Activated naive CD4-positive, alpha-beta T cell treated with anti-CD3 and anti-CD28 coated beads for 36 hours (primary cell): ENCODE measurements around the gene PRKCB. TPM values are rescaled to one million over a fixed set of nuclear protein-coding genes. Genes with fewer than 3 reads are reported as not detected.
A peak's percentile ranks its signal among the peaks of the same experiment; 100 is the strongest.

ENCODE experiments used
- CTCF ChIA-PET: fragments of 350-600 bp; sonication (Branson Sonifier 250); formaldehyde crosslinking; loops from one replicate; lab custom pipeline; 2021; ENCODE audit warnings: antibody characterized with exemption; lab: Charles Lee
- DNase-seq: peaks from one replicate; pipeline ENCODE4 v3.0.0-alpha.2; 2020
- H3K27ac Mint-ChIP-seq: one replicate; pipeline ENCODE4 v1.8.0; 2021; ENCODE audit warnings: mild to moderate bottlenecking, mixed read lengths
- H3K27me3 Mint-ChIP-seq: one replicate; pipeline ENCODE4 v1.8.0; 2021; ENCODE audit warnings: low read depth, mixed read lengths
- H3K36me3 Mint-ChIP-seq: one replicate; pipeline ENCODE4 v1.8.0; 2021; ENCODE audit warnings: low read depth, mixed read lengths
- H3K4me1 Mint-ChIP-seq: one replicate; pipeline ENCODE4 v1.8.0; 2021; ENCODE audit warnings: low read depth, mixed read lengths
- H3K4me3 Mint-ChIP-seq: one replicate; pipeline ENCODE4 v1.8.0; 2021; ENCODE audit warnings: mild to moderate bottlenecking, moderate library complexity, mixed read lengths
- H3K9me3 Mint-ChIP-seq: one replicate; pipeline ENCODE4 v1.8.0; 2021; ENCODE audit warnings: mixed read lengths
- intact Hi-C: fragments of 100-400 bp; cut with micrococcal nuclease; formaldehyde crosslinking; loops from one replicate; pipeline ENCODE4 v1.15.1; 2023
- total RNA-seq, 2 experiments: library from RNA; stranded (reverse); gene quantifications; one replicate each; pipeline ENCODE4 v1.2.3, GENCODE V29; 2021

Gene PRKCB
- 10 to 100 TPM; 37.1 to 38.9 TPM for total RNA-seq

DNA sequence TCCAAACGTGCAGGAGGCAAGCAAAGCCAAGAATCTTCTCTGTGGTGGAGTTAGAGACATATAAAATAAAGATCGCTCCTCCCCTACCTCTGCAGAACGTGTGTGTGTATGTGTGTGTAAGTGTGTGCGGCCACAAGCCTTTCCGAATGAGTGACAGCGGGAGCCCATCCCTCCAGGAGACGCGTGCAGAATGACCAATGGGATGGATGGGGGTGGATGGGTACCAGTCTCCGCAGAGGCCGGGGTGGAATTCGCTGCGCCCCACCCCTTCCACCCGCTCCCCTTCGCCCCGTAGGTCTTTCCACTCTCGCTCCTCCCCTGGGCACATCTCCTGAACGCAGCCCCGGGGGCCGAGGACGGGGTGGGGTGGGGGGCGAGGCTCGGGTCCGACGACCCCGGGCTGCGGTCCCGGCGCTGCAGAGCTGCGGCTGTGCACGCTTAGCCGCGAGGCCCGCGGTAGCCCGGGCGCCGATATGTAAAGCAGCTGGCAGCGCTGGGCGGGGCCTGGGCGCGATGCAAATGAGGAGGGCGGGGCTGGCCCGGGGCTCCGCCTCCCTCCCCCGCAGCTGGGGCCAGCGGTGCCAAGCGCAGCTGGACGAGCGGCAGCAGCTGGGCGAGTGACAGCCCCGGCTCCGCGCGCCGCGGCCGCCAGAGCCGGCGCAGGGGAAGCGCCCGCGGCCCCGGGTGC lies at the start of gene PRKCB:
PRKCB (plus strand) TSS at position 594 of the 688 bp plus-strand sequence.
- Mint-ChIP-seq H3K4me1 (peaks cover 57% of the 10 kb centered on the region), H3K27me3 (no peaks in the 10 kb centered on the region), H3K9me3 (peaks cover 5% of the 10 kb centered on the region), H3K4me3 (peak within 1 kb of the TSS; percentile 91), H3K36me3 (peaks cover 7% of the 10 kb centered on the region), H3K27ac (peak within 1 kb of the TSS; percentile 40)
- CTCF ChIA-PET, result interaction anchor here (1.0 kb wide), 1 partner anchor 32 kb away, joined by 3 read pairs; no protein-coding TSS in a partner anchor
- peak; percentile 91 for DNase-seq
- intact Hi-C loops, result loop anchor here (1.0 to 10.0 kb wide), 3 partner anchors 8 to 709 kb away; no protein-coding TSS in a partner anchor

DNA sequence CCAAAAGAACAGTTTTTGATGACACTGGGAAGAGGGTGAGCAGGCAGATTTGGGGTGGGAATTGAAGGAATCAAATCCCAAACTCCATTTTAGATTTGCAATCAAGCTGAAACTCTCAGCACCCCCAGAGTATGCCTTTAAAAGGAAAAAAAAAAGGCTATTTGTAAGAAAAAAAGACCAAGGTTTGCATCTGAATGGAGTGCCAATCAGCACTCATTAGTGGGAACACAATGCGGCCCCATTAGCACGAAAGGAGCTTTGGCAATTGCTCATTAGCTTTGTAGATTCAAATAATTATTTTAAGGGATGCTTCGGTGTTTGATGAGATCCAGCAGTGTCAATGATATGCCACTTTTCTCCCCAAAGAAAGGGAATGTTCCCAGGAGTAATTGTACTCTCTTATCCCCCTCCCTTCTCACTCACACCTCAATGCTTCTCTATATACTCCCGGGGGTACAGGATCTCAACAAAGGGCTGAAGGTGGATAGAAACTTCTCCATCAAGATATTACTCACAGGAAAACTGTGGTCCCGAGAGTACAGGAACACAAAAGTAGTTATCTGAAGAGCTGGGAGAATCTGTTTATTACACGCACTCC lies 48.7 kb upstream of the PRKCB start:
- Mint-ChIP-seq H3K27ac (no peak overlapping the region), H3K36me3 (no peaks in the 10 kb centered on the region), H3K4me3 (no peak overlapping the region), H3K27me3 (peaks cover 18% of the 10 kb centered on the region), H3K4me1 (no peaks in the 10 kb centered on the region), H3K9me3 (no peaks in the 10 kb centered on the region)
- CTCF ChIA-PET, result interaction anchor here (0.6 to 1.2 kb wide), 3 partner anchors 16 to 1742 kb away, joined by 3 to 5 read pairs (median 3); no protein-coding TSS in a partner anchor
- intact Hi-C loops, result no loop called here
- DNase-seq, result no peak

DNA sequence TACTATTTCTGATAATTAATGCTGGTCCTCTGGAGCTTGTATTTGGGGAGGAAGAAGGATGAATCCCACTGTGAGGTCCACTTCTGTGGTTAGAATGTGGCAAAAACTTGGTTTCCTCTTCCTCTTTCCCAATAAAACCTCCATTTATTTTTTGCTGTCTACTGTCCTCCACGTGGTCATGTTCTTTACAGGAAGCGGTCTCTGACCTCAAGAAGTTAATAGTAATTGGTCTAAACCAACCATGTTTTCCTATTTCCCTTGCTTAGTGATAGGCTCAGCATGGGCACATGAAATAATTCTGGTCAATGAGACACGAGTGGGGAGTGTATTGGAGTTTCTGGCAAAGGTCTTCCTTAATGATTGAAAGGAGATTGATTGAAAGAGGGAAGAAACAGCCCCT lies 47.1 kb upstream of the PRKCB start:
- Mint-ChIP-seq H3K9me3 (no peaks in the 10 kb centered on the region), H3K27me3 (peaks cover 9% of the 10 kb centered on the region), H3K4me3 (no peak overlapping the region), H3K27ac (no peak overlapping the region), H3K4me1 (no peaks in the 10 kb centered on the region), H3K36me3 (no peaks in the 10 kb centered on the region)
- DNase-seq, result no peak
- CTCF ChIA-PET, result interaction anchor here (0.8 kb wide), 1 partner anchor 12 kb away, joined by 3 read pairs; no protein-coding TSS in a partner anchor
- intact Hi-C loops, result no loop called here

DNA sequence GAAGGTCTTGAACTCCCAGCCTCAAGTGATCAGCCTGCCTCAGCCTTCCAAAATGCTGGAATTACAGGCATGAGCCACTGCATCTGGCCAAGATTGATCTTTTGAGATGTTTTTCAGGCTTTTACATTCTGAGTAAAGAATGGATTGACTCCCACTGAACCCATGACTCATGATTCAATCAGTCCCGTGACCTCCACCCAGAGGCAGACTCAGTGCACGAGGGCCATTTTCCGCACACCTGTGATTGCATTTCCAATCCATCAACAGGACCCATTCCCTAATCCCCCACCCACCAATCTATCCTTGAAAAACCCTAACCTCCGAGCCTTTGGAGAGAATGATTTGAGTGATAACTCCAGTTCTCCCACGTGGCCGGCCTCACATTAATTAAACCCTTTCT lies 40.4 kb upstream of the PRKCB start:
- no peaks in the 10 kb centered on the region for H3K4me1 Mint-ChIP-seq
- CTCF ChIA-PET, result no interaction called here
- no peak overlapping the region for H3K27ac Mint-ChIP-seq
- H3K9me3 Mint-ChIP-seq, result no peaks in the 10 kb centered on the region
- intact Hi-C loops, result no loop called here
- H3K36me3 Mint-ChIP-seq, result no peaks in the 10 kb centered on the region
- DNase-seq, result no peak
- no peak overlapping the region for H3K4me3 Mint-ChIP-seq
- no peaks in the 10 kb centered on the region for H3K27me3 Mint-ChIP-seq

DNA sequence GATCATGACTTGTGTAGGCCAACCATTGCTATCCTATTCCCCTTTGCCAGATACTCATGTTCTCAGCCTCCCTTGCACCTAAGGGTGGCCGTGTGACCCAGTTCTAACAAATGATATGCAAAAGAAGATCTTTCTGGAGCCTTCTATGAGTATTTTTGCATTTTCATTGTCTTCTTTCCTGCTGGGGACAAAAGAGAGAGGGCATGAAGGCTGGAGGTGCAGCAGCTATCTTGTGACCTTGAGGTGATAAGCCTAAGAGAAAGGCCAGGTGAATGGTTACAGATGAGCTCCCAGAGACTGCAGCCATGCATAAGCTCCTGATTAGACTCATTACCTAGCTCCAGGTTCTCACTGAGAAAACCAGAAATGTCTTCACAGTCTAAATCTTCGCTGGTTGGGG lies 38.8 kb upstream of the PRKCB start:
- Mint-ChIP-seq H3K4me1 (no peaks in the 10 kb centered on the region), H3K4me3 (no peak overlapping the region), H3K27ac (no peak overlapping the region), H3K27me3 (no peaks in the 10 kb centered on the region), H3K36me3 (no peaks in the 10 kb centered on the region), H3K9me3 (no peaks in the 10 kb centered on the region)
- intact Hi-C loops, result no loop called here
- DNase-seq, result no peak
- CTCF ChIA-PET, result interaction anchor here (1.3 to 1.4 kb wide), 3 partner anchors 213 to 245 kb away, joined by 5 to 12 read pairs (median 6); no protein-coding TSS in a partner anchor

DNA sequence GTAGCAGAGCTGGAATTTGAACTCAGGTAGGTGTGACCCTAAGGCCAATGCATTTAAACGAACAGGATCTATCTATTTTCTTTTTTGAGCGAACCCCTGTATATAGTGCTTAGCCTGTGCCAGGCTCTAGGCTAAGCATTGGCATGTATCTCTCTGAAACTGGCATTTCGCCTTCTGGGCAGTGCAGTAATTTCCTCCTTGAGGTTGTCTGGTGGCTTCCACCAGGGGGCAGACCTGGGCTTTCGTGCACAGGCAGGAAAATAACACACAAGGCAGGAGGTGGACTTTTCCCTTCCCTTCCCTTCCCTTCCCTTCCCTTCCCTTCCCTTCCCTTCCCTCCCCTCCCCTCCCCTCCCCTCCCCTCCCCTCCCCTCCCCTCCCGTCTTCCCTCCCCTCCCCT lies 34.4 kb upstream of the PRKCB start:
- CTCF ChIA-PET, result interaction anchor here (0.6 to 9.5 kb wide), 15 partner anchors 9 to 394 kb away, joined by 3 to 195 read pairs (median 3); no protein-coding TSS in a partner anchor
- Mint-ChIP-seq H3K4me1 (peaks cover 12% of the 10 kb centered on the region), H3K36me3 (no peaks in the 10 kb centered on the region), H3K27ac (no peak overlapping the region), H3K4me3 (no peak overlapping the region), H3K27me3 (no peaks in the 10 kb centered on the region), H3K9me3 (no peaks in the 10 kb centered on the region)
- peak; percentile 85 for DNase-seq
- intact Hi-C loops, result loop anchor here (1.0 to 5.0 kb wide), 4 partner anchors 64 to 703 kb away; partner anchors contain the start of gene PLK1

DNA sequence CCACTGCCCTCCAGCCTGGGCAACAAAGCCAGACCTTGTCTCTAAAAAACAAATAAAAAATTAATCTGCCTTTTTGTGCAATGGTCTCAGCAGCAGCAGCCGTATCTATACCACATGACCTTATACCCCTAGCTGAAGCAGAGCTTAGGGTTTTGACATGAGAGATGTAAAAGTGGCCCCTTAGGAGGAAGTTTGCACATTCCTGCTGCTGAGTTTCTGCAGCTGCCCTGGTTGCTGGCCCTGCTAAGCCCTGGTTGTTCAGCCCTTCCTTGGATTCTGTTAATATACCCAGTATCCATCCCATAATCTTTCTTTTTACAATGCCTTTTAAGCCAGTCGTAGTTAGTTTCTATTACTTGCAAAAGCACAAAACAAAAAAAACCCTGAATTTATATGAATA lies 33.0 kb upstream of the PRKCB start:
- H3K27ac Mint-ChIP-seq, result no peak overlapping the region
- H3K36me3 Mint-ChIP-seq, result no peaks in the 10 kb centered on the region
- H3K4me1 Mint-ChIP-seq, result peaks cover 12% of the 10 kb centered on the region
- no peaks in the 10 kb centered on the region for H3K27me3 Mint-ChIP-seq
- no peaks in the 10 kb centered on the region for H3K9me3 Mint-ChIP-seq
- H3K4me3 Mint-ChIP-seq, result no peak overlapping the region
- CTCF ChIA-PET, result interaction anchor here (0.6 to 9.5 kb wide), 31 partner anchors 8 to 1466 kb away, joined by 3 to 195 read pairs (median 5); partner anchors contain the start of gene PLK1
- DNase-seq, result no peak
- intact Hi-C loops, result loop anchor here (1.0 to 5.0 kb wide), 8 partner anchors 25 to 234 kb away; partner anchors contain the start of gene PLK1

DNA sequence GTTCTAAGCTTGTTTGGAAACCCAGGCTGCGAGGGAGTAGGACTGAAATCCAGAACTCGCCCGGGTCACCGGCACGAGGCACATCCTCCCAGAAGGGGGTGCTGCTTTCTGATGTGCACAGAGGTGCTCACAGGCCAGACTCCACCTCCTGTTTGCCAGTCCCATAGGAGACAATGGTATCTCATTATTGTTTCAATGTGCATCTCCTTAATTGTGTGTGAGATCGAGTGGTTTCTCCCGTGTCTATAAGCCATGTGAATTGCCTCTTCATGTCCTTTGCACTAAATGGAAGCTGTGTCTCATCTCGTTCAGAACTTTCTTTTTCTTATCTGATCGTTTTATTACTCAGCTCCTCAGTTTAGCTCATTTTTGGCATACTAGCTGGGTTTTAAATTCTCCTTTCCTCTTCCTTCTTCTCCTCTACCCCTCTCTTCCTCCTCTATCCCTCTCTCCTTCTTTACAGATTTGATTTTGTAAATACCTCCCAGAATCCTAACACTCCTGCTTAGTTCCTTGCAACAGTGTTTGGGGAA lies 32.1 kb upstream of the PRKCB start:
- Mint-ChIP-seq H3K36me3 (no peaks in the 10 kb centered on the region), H3K9me3 (no peaks in the 10 kb centered on the region), H3K4me3 (no peak overlapping the region), H3K27me3 (no peaks in the 10 kb centered on the region), H3K4me1 (peaks cover 12% of the 10 kb centered on the region), H3K27ac (no peak overlapping the region)
- peak; percentile 84 for DNase-seq
- intact Hi-C loops, result loop anchor here (1.0 to 5.0 kb wide), 8 partner anchors 24 to 233 kb away; partner anchors contain the start of gene PLK1
- CTCF ChIA-PET, result interaction anchor here (0.6 to 9.5 kb wide), 37 partner anchors 9 to 1305 kb away, joined by 3 to 195 read pairs (median 5); partner anchors contain the start of gene PLK1

DNA sequence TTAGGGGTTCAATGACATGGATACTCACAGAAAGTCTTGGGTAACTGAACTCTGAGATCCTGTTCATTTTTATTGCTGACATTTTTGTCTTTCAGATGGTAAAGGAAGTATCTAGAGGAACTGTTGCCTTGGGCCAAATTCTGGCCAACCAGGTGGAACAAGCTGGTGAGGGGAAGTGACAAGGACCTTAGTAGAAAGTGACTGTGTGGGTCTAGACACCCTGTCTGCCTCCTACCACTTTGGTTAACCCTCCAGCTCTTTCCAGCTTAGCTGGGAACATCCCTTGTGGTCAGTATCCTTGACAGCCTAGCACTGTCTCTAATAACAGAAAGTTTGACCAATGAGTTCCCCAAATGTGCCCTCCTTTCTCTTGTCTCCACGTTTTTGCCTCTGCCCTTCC lies 28.8 kb upstream of the PRKCB start:
- H3K9me3 Mint-ChIP-seq, result no peaks in the 10 kb centered on the region
- H3K4me3 Mint-ChIP-seq, result no peak overlapping the region
- H3K27ac Mint-ChIP-seq, result no peak overlapping the region
- no peaks in the 10 kb centered on the region for H3K27me3 Mint-ChIP-seq
- H3K4me1 Mint-ChIP-seq, result peaks cover 12% of the 10 kb centered on the region
- CTCF ChIA-PET, result interaction anchor here (0.7 to 9.5 kb wide), 5 partner anchors 13 to 235 kb away, joined by 3 to 195 read pairs (median 4); no protein-coding TSS in a partner anchor
- intact Hi-C loops, result no loop called here
- H3K36me3 Mint-ChIP-seq, result no peaks in the 10 kb centered on the region
- no peak for DNase-seq

DNA sequence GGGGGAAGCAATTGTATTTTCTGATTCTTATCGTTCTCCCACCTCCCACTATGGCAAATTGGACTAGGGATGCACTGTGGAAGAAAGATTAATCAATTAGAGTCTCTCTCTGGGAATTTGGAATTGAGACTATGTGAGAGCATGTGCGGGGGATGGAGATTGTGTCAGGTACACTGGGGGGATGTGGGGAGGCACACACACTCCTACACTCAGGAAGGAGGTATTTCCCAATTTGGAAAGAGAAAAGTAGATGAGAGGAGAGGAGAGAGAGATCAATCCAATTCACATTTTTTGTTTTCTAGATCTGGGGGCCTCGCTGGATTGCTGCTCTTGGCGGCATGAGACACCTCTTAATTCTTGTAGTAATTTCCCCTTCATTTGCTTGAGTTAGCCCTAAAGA lies 14.3 kb upstream of the PRKCB start:
- peaks cover 1% of the 10 kb centered on the region for H3K27me3 Mint-ChIP-seq
- peaks cover 9% of the 10 kb centered on the region for H3K4me1 Mint-ChIP-seq
- no peak overlapping the region for H3K4me3 Mint-ChIP-seq
- CTCF ChIA-PET, result interaction anchor here (0.8 to 1.5 kb wide), 2 partner anchors 13 to 21 kb away, joined by 4 read pairs; no protein-coding TSS in a partner anchor
- intact Hi-C loops, result no loop called here
- H3K27ac Mint-ChIP-seq, result no peak overlapping the region
- H3K9me3 Mint-ChIP-seq, result no peaks in the 10 kb centered on the region
- no peaks in the 10 kb centered on the region for H3K36me3 Mint-ChIP-seq
- no peak for DNase-seq

DNA sequence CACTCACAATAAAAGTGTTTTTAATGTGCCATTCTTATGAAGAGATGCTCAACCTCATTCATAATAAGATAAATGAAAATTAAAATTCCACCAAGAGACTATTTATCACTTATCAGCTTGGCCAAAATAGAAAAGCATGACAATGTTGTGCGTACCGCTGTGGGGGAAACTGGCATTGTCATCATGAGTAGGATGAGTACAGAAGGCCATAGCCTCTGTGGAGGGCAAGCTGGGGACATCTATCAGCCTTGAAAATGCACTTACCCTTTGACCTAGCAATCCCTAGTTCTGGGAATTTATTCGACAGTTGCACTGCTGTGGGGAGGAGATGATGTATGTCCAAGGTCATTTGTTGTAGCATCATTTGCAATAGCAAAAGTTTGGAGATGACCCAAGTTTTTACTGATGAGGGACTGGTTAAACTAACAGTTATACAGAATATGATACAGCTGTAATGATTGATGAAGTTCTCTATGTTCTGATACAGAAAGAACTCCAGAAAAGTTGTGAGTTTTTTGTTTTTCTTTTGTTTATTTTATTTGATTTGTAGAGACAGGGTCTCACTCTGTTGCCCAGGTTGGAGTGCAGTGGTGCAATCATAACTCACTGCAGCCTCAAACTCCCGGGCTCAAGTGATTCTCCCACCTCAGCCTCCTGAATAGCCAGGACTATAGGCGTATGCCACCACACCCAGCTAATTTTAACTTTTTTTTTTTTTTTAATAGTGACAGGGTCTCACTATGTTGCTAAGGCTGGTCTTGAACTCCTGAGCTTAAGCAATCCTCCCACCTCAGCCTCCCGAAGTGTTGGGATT lies 13.7 kb upstream of the PRKCB start:
- Mint-ChIP-seq H3K4me3 (no peak overlapping the region), H3K4me1 (peaks cover 15% of the 10 kb centered on the region), H3K27ac (no peak overlapping the region), H3K36me3 (no peaks in the 10 kb centered on the region), H3K9me3 (no peaks in the 10 kb centered on the region), H3K27me3 (no peaks in the 10 kb centered on the region)
- intact Hi-C loops, result no loop called here
- CTCF ChIA-PET, result interaction anchor here (0.6 to 0.8 kb wide), 2 partner anchors 14 to 1743 kb away, joined by 4 read pairs; no protein-coding TSS in a partner anchor
- DNase-seq, result no peak
